GM19025 (cell line): Measurements from ENCODE around the gene SETD7.

Source experiments
- ATAC-seq: cut with Tn5 transposase; IDR thresholded peaks from one replicate; pipeline ENCODE4 v1.9.1; 2021; ENCODE audit warnings: mild to moderate bottlenecking, low read depth, moderate library complexity; ENCODE audit not compliant: unreplicated experiment

Gene SETD7

DNA sequence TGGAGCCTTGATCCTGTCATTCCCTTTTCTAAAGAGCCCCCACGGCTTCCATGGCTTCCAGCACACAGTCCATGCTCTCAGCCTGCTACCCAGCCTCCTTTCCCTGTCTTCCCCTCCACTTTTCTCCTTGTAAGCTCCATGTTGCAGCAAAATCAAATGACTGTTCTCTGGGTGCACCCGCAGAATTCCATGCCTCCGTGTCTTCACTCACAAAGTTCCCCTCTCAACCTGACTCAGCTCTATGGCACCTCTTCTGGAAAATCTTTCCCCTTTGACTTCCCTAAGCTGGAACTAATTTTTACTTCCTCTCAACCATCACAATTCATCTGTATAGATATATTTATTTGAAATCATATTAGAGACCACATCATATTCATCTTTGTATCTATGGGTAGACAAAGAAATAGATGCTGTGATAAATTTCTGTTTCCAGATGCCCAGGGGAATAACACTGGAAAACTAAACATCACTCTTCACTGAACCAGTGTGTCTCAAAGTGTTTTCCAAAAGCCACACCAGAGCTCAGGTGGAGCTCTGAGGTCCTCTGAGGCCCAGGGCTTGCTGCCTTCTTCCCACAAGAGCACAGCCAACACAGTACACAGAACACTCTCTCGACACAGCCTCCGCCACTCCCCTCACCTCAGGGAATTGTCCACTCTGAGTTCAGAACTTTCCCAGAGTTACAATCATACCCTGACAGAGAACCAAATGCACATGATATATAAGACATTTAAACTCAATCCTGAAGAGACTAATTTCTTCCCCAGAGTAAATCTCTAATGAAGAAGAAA is 3.3 kb downstream of the SETD7 start:
- no peak for ATAC-seq

DNA sequence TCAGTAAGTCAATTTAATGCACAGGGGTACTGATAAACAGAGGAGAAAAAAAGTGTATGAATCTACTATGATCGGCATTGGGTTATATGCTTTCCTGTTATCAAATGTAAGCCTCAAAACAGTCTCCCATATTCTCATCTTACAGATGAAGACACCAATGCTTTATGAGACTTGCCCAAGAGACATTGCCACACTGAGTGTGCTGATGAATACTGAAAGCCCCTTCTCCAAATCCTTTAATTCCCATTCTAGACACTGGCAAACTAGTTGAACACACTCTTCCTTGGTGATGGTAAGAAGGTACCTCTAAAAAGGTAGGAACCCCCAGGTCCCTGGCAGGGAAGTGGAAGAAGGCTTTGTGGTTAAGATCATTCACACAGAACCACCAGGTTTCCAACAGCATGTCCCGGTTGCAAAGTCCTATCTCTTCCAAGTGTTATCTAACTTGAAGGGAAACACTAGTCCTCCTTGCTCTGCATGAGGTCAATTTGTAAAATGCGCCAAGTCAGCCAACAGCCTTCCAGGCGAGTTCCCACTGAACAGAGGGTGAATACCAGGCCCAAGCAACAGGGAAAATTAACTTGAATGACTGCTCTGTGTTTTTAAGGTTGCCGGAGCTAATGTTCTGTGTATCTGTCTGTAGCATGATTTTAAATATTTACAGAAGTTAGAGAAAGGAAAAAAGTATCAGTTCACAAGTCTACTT is 5.1 kb downstream of the SETD7 start:
- ATAC-seq = no peak

DNA sequence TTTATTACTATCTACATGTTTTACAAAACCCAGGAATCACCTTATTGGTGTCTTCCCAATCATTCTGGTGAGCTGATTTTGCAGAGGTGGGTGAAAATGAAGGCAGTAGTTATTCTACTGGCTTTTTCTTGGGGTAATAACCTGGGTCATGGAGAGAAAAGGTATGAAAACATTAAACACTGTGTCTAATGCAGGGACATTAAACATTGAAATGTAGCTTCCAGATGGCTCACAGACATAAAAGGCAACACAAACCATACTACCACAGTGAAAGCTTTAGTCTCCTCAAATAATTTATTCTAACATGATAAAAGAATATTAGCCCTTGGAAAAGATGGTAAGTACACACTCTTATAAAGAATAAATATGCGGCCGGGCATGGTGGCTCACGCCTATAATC is 8.0 kb downstream of the SETD7 start:
- no peak for ATAC-seq

DNA sequence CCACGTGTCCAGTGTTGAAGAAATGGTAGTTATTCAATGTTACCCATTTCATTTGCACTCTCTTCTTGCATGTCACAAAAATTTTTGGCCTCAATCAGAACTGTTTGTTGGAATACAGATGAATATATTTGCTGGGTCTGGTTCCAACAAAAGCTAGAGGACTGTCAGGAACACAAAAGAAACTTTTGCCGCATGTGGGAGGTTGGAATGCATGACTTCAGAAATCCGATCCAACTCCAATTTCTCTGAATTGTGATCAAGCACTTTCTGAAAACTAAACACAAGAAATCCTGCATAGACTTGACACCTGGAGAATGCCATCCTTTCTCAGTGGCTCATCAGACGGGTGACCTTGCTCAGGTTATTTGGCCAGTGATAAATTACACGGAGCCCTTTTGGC is 15.4 kb downstream of the SETD7 start:
- ATAC-seq = no peak

DNA sequence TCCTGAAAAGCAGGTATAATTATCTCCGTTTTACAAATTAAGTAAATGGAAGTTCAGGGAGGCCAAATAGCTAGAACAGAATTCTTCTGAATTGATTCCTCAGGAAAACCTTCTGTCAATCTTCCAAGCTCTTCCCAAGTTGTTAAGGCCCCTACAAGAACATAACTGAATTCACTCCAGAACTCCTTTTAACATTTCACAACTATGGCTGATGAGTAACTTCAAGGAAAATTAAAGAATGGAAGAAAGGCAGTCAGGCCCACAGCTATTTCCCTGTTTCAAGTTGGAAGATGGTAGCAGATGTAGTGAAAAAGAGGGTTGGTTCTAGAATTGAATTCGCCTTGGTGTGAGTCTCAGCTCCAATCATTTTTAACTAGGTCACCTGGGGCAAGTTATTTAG is 15.9 kb downstream of the SETD7 start:
- no peak for ATAC-seq

DNA sequence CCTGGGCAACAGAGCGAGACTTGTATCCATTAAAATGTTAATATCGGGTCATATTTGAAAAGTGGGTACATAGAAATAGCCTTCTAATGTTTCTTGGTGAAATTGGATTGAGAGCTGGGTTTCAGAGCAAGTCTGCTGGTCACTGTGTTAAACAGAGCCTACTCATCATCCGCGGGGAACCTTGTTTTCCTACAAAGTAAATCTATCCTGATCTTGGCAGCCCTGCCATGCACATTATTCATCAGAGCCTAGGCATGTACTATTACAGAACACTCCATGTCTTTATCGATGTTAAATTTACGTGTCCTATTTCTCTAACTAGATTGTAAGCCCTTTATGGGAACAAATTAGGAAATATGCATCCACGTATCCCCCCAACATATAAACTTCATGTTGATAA is 18.7 kb downstream of the SETD7 start:
- no peak for ATAC-seq

DNA sequence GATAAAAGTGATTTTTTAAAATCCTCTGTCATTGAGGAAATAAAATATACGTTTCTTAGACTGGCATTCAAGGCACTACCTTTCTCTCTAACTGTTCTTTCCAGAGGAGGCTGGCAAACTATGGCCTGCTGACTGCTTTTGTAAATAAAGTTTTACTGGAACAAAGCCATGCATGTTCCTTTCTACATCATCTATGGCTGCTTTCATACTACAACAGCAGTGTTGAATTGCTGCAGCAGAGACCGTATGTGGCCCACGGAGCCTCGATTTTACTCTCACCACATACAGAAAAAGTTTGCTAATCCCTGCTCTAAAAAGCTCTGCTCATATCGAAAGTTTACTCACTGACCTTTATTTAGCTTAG is 20.2 kb downstream of the SETD7 start:
- ATAC-seq = no peak

DNA sequence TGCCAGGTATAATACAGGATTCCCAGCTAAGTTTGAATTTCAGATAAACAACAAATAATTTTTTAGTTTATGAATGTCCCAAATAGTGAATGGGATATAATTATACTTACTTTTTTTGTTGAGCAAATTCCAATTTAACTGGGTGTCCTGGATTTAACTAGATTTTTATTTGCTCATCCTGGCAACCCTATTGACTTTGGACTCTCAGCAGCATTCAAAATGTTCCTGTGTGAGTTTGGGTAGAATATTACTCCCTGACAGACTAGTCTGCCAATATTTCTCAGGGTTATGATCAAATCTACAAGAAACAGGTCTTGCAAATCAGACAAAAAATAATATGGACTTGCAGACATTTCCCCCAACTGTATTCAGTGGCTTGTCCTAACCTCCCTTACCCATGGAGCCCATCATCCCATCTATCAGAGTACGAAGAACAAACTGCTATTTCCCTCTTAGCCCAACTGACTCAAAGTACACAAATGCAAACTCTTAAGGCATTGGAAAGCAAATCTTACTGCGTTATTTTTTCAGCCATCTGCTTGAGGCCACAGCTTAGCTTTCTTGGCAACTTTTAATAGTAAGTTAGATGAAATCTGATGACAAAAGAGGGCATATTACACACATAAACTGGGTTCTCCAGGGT is 20.7 kb downstream of the SETD7 start:
- ATAC-seq = no peak

DNA sequence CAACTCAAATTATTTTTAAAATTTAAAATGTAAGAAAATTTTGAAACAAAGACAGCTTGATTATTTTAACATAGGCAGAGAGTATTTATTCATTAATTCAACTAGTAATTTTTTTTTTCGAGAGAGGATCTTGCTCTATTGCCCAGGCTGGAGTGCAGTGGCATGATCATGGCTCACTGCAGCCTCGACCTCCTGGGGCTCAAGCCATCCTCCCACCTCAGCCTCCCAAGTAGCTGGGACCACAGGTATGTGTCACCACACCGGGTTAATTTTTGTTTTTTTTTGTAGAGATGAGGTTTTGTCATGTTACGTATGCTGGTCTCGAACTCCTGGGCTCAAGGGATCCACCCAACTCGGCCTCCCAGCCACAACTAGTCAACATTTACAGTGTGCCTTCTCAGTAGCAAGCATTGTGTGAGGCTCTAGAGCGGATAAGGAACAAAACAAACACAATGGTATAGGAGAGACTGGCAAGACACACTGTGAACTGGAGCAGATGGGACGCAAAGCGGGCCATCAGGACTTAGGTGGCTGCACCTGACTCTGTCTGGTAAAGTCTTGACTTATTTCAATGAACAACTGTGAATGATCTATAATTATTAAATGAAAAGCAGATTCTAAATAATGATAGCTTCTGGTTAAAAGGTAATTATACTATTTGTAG is 21.6 kb downstream of the SETD7 start:
- no peak for ATAC-seq

DNA sequence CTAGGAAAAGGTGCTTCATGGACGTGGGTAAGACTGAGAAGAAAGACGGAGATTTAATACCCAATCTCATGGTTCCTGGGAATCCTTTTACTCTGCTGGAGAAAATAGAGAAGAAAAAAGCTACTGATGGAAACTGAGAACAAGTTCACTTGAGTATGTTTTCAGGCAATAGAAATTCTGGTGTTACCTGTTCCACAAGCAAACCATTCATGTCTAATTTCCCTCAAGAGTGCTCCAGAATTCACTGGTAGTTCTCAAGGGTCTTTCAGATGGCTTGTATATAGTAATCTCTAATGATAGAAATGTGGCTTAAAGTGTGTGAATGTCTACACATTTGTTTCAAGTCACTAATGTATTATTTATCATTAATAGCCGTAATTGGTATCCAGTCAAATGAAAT is 22.5 kb downstream of the SETD7 start:
- ATAC-seq = no peak

DNA sequence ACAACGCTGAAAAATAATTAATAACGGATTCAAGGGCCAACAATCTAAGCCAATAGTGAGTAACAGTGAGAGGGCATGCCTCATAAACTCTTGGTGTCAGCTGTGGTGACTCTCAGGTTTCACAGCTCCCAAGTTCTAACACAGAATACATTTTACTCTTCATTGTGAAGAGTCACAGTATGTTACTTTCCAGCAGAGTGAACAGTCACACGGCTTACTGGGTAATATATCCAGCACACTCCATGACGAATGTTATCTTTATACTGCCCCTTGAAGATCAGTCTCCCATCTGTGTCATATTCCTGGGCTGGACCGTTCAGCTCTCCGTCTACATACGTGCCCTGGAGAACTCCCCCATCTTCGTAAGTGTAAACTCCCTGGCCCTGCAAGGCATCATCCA is 23.1 kb downstream of the SETD7 start:
- ATAC-seq = no peak

DNA sequence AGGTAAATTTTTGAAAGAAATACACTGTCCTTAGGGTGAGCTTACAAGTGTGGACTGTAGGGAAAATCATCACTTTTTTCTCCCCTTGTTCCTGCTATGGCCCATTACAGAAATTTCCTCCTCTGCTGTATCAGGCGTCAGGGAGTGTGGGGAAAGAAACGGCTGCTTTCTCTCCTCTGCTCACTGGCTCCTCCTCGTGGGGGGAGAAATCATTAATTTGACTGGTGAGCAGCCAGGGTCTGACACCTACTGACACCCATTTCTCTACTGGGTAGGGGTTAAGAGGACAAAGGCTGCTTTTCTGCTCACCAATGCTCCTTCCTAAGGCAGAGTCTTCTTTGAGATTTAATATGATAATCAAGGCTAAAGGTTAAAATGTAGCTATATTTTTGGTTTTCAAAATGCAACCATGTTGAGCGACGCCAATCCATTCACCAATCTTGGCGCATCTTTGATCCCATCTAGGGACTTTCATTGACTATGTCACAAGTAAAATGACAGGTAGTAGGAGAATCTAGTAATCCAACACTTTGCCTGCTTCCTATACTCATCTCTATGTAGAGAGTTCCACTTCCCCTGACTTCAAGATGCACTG is 25.1 kb downstream of the SETD7 start:
- no peak for ATAC-seq

DNA sequence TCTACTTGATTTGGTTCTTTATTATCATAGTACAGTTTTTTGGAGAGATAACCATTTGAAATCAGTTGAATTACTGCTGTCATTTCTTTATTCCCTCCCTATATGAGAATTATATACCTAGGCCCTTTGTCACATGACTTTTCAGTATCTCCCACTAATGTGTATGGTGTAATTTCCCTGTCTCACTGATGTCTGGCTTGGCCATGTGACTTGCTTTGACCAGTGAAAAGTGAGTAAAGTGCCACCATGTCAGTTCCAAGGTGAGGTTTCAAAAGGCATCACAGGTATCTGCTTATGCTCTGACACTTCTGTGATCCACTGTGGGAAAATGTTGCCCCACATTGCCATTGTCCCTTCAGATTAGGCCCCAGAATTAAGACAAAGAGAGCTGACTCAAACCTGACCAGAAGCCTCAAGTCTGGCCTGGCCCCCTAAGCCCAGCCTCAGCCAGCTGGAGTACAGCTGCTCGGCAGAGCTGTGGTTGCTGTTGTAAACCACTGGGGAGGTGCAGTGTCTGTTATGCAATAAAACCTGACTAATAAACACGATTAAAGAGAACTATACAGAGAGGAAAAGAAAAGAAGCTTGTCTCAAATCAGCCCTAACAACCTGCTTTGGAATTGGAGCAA is 27.5 kb downstream of the SETD7 start:
- ATAC-seq = peak; percentile 67

DNA sequence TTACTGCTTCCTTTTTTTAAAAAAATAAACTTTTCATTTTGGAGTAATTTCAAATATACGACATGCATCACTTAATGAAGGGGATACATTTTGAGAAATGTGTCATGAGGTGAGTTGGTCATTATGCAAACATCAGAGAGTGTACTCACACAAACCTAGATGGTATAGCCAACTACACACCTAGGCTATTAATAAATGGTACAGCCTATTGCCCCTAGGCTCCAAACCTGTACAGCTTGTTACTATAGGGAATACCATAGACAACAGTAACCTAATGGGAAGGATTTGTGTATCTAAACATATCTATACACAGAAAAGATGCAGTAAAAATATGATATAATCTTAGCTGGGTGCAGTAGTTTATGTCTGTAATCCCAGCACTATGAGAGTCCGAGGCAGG is 29.1 kb downstream of the SETD7 start:
- no peak for ATAC-seq

DNA sequence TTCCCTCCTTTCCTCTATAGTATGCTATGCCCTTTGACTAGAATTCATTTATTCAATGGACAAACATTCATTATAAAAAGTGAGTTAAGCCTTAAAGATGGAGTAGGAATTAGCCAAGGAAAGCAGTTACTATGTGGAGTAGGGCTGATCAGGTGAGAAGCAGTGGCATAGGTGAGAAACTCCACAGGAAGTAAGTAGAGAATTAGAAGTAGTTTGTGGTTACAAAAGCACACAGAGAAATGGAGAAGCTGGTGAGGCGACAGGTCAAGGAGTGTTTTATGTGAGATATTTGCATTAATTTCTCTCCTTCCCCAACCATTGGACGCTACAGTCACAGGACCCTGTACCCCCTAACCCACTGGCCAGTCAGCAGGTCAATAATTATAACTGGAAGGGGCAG is 30.6 kb downstream of the SETD7 start:
- no peak for ATAC-seq

DNA sequence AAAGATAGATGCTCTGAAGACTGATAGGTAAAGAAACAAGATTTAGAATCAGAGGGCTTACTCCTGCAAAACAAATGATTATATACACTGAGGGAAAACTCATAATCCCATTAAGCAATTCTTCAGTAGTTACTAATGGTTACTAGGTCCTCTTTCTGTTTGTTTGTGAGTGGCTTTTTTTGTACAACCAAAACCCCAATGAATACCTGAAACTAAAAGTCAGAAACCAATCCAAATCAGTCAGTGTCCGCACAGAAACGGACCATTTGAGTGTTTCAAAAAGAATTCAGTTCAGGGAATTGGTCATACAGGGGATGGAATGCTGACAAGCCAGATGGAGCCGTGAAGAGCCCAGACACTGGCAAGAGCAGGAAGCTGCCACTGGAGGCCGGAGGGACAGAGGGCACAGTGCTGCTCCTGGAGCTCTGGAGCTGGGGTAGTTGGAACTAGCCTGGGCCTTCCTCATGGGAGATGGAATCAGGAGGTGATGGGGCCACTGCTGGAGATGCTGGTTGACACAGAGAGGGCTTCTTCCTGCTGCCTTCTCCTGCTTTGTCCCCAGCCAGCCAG is 31.9 kb downstream of the SETD7 start:
- ATAC-seq = no peak

DNA sequence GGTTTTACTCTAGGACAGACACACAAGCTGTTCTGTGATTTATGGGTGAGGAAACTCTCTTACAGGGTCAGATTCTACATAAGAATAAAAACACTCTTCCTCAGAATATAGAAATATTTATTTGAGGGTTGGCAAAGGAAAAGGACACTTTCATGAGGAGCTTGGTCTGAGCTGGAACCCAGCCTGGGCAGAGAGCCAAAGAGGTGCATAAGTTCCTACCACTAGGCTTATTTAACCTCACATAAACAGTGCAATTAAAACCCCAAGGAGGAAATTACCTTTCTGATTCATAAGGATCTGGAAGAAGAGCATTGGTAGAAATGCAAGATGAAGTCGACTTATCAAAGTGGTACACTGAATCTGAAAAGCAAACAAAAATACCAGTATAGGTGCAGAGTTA is 32.9 kb downstream of the SETD7 start:
- ATAC-seq = no peak

DNA sequence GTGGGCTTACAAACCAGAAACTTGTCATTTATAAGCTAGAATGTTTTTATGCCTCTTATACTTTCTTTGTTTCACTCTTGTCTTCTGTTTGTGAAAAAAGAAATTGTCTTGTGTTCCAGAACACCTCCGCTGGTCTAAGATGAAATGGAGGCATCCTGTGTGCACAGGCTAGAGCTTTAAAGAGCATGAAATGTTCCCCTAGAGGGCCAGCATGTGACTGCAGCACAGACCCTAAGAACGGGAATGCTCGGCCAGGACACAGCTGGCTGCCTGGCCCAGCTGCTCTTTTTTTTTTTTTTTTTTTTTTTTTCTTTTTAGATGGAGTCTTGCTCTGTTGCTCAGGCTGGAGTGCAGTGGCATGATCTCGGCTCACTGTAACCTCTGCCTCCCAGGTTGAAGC is 33.6 kb downstream of the SETD7 start:
- no peak for ATAC-seq

DNA sequence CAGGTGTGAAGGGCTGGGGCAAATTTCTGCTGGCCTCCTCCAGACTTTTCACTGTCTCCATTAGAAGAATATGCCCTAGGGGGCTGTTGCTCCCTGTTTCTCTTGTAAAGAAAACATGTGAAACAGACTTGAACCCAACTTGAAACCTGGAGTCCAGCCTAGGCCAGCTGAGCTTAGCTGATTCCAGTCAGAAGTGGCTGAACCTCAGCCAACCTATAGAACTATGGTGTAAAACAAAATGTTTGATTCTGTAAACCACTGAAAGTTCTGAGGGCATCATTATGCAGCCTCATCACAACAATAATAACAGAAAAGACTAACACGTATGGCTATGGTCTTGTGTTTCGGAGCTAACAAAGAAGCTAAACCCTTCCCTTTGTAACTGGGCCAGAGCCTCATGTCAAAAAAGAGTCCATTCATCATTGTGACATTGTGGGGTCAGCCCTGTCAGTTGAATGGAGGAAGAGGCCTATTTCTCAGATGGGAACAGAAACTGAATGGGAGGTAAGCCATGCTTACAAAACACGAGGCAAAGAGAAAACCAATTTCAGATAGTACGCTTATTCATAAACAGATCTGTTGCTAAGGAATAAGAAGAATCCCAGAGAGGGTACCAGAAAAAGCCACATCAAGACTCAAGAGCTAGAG is 34.1 kb downstream of the SETD7 start:
- ATAC-seq = no peak

DNA sequence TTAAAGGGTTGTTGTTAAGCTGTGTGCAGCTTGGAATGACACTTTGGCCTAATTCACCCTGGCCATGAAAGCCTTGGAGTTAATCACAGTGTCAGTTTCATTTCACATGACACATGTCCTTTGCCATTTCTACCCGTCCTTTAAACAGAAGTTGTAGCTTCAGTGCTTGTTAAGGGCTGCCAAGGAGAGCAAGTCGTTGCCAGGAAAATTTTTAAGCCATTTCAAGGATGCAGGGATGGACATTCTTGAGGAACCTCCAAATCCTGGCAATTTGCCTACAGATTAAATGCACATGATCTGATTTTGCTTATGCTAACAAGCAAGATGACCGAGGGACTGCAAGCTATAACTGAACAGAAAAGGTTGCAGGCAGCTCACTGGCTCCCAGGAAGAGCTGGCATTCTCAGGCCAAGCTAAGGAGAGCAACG is 40.5 kb downstream of the SETD7 start:
- ATAC-seq = no peak
